B cell (primary cell): ENCODE results near the gene MOV10L1. TPM values are rescaled to one million over a fixed set of nuclear protein-coding genes. Genes with fewer than 3 reads are reported as not detected.

Source experiments
- ATAC-seq: fragments of 200-7000 bp; cut with Tn5 transposase; one replicate; pipeline ENCODE4 v1.10.0; 2021; ENCODE audit warnings: low read depth, mild to moderate bottlenecking, moderate number of reproducible peaks, moderate library complexity
- CTCF ChIA-PET: fragments of 350-600 bp; sonication (Branson Sonifier 250); formaldehyde crosslinking; loops from one replicate; lab custom pipeline; 2021; ENCODE audit warnings: antibody characterized with exemption, inconsistent platforms; lab: Charles Lee
- POLR2A ChIA-PET: fragments of 350-600 bp; sonication (Branson Sonifier 250); formaldehyde crosslinking; loops from one replicate; lab custom pipeline; 2021; ENCODE audit warnings: antibody characterized with exemption; lab: Charles Lee
- DNase-seq: peaks from one replicate; pipeline ENCODE4 v3.0.0; 2013
- H2AFZ ChIP-seq: 2 replicates; pipeline ENCODE4 v1.6.1; 2012; ENCODE audit warnings: mild to moderate bottlenecking, low read depth, low read length; ENCODE audit not compliant: insufficient read depth, poor library complexity, severe bottlenecking
- H3K27ac ChIP-seq, 2 donors: 1 replicate in 1 of 2; 2 replicates in 1 of 2; pipeline ENCODE4 v1.5.1; 2012 to 2013; ENCODE audit warnings: low read length in 2 of 2, mild to moderate bottlenecking in 2 of 2, moderate library complexity in 1 of 2
- H3K27me3 ChIP-seq, 4 experiments: fragments of 200-600 bp in 1 of 4; sonication (generic) in 1 of 4; replicated peaks in 1 of 4; 1 replicate in 2 of 4; 2 replicates in 2 of 4; pipeline versions ENCODE4 v1.6.1 to v1.7.0; 2013 to 2016; ENCODE audit warnings: low read length in 3 of 4, mild to moderate bottlenecking in 2 of 4, mixed read lengths in 1 of 4, moderate library complexity in 1 of 4; ENCODE audit not compliant: insufficient read depth in 4 of 4, control insufficient read depth in 3 of 4; ENCODE audit errors: control extremely low read depth in 1 of 4
- H3K36me3 ChIP-seq, 2 experiments: replicated peaks in 1 of 2; 1 replicate in 1 of 2; 2 replicates in 1 of 2; pipeline versions ENCODE4 v1.6.1 to v1.7.1; 2013; ENCODE audit warnings: low read length in 1 of 2; ENCODE audit not compliant: insufficient read depth in 2 of 2, control insufficient read depth in 1 of 2; ENCODE audit errors: control extremely low read depth in 1 of 2, extremely low read depth in 1 of 2
- H3K4me1 ChIP-seq, 2 donors: fragments of 200-600 bp in 1 of 2; sonication (generic) in 1 of 2; 1 replicate in 1 of 2; 2 replicates in 1 of 2; pipeline versions ENCODE4 v1.5.1 to v1.6.1; 2013 to 2017; ENCODE audit warnings: low read length in 2 of 2; ENCODE audit not compliant: control insufficient read depth in 2 of 2, insufficient read depth in 2 of 2
- H3K4me2 ChIP-seq: replicated peaks from 2 replicates; pipeline ENCODE3; 2012; ENCODE audit warnings: mild to moderate bottlenecking, low read depth, low read length; ENCODE audit not compliant: poor library complexity, severe bottlenecking
- H3K4me3 ChIP-seq, 5 experiments: fragments of 200-600 bp in 1 of 5; sonication (generic) in 1 of 5; 1 replicate in 3 of 5; 2 replicates in 2 of 5; pipeline versions ENCODE4 v1.5.1 to v1.7.0; 2011 to 2016; ENCODE audit warnings: low read length in 4 of 5, mild to moderate bottlenecking in 4 of 5, low read depth in 2 of 5, control low read depth in 1 of 5, moderate library complexity in 1 of 5; ENCODE audit not compliant: insufficient read depth in 1 of 5; ENCODE audit errors: control extremely low read depth in 1 of 5, extremely low read depth in 1 of 5
- H3K79me2 ChIP-seq: fragments of 200-600 bp; sonication (generic); one replicate; pipeline ENCODE4 v1.6.0; 2016; ENCODE audit warnings: low read length; ENCODE audit not compliant: control insufficient read depth, insufficient read depth
- H3K9ac ChIP-seq: fragments of 200-600 bp; sonication (generic); 2 replicates; pipeline ENCODE4 v1.6.1; 2017; ENCODE audit warnings: mild to moderate bottlenecking, low read length, moderate library complexity
- H3K9me3 ChIP-seq, 3 donors: one replicate each; pipeline versions ENCODE4 v1.6.1 to v1.7.1; 2013; ENCODE audit warnings: low read length in 2 of 3; ENCODE audit not compliant: control insufficient read depth in 2 of 3, insufficient read depth in 1 of 3; ENCODE audit errors: control extremely low read depth in 1 of 3
- H4K20me1 ChIP-seq: 2 replicates; pipeline ENCODE4 v1.6.0; 2012; ENCODE audit warnings: mild to moderate bottlenecking, low read length; ENCODE audit not compliant: insufficient read depth, control insufficient read depth, poor library complexity, severe bottlenecking
- H3K27ac Mint-ChIP-seq: one replicate; pipeline ENCODE4 v1.8.0; 2021; ENCODE audit warnings: mixed read lengths
- H3K27me3 Mint-ChIP-seq: one replicate; pipeline ENCODE4 v1.8.0; 2021; ENCODE audit warnings: mixed read lengths
- H3K4me1 Mint-ChIP-seq: one replicate; pipeline ENCODE4 v1.8.0; 2021; ENCODE audit warnings: mixed read lengths
- H3K4me3 Mint-ChIP-seq: one replicate; pipeline ENCODE4 v1.8.0; 2021; ENCODE audit warnings: mixed read lengths
- H3K9me3 Mint-ChIP-seq: one replicate; pipeline ENCODE4 v1.8.0; 2022; ENCODE audit warnings: mixed read lengths; ENCODE audit not compliant: insufficient read depth
- EZH2 ChIP-seq: IDR thresholded peaks from 2 replicates; pipeline ENCODE4 v1.6.1; 2012; ENCODE audit warnings: borderline replicate concordance, low read depth, mild to moderate bottlenecking, moderate library complexity, low read length; ENCODE audit not compliant: insufficient read depth, poor library complexity, severe bottlenecking
- WGBS: methylation state at CpG from one replicate; pipeline ENCODE4 v1.1.5; 2013; ENCODE audit warnings: missing lambda C conversion rate; ENCODE audit not compliant: insufficient coverage; 5-methylcytosine and 5-hydroxymethylcytosine counted together
- intact Hi-C: fragments of 100-400 bp; cut with micrococcal nuclease; formaldehyde crosslinking; loops from one replicate; pipeline ENCODE4 v1.10.0; 2022
- polyA plus RNA-seq: library from polyadenylated mRNA; depleted of rRNA; stranded (reverse); fragments of >200 nt; gene quantifications from 2 replicates; pipeline ENCODE4 v1.2.3, GENCODE V29; 2012
- total RNA-seq, 2 donors: library from RNA; stranded (reverse); fragments of 120-200 nt in 1 of 2; gene quantifications; 1 replicate in 1 of 2; 2 replicates in 1 of 2; pipeline versions ENCODE4 v1.2.3 to v1.2.4, GENCODE V29; 2013 to 2022
- TF ChIP-seq, protein P1 (sequence below): fragments of 200-600 bp; IDR thresholded peaks from one replicate; pipeline ENCODE4 v1.8.0; 2022; ENCODE audit warnings: antibody characterized with exemption, mild to moderate bottlenecking

Gene MOV10L1
- total and polyA plus RNA-seq, 2 donors (not counting 1 experiment from before 2014, with no cell fraction given), result not detected

DNA sequence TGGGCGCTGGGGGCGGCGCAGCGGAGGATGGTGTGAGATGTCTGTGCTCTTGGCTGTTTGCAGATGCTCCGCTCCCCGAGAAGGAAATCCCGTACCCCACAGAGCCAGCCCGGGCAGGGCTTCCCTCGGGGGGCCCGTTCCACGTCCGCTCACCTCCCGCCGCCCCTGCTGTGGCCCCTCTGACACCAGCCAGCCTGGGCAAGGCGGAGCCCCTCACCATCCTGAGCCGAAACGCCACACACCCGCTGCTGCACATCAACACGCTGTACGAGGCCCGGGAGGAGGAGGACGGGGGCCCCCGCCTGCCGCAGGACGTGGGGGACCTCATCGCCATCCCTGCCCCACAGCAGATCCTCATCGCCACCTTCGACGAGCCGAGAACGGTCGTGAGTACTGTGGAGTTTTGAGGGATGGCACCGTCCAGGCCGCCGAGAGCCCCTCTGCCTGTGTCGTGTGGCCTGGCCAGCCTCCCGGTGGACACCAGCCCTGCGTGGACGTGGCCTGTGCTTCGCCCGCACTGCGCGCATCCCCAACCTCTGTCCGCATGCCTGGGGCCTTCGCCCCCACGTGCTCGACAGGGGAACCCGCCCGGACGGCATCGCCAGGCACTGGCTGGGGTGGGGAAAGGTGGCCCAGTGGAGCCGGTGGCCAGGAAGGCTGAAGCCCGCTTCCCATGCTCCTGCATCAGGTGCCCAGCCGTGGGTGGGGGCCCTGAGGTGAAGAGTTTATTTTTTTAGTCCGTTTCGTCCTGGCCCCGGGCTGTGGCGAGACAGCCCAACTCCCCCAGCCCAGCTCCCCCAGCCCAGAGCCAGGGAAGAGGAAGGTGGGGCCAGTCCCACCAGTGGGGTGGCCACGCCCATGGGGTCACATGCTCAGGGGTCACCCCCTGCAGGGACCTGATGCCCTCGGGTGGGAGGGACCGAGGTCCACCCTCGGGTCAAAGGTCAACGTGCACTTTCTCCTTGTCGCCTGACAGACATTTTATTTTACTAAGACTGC, 89.4 kb downstream of the MOV10L1 start:
- ATAC-seq, result no peak
- POLR2A ChIA-PET, result no interaction called here
- H3K4me3 Mint-ChIP-seq, result no peak overlapping the region

More for the DNA sequence above, 89.4 kb downstream of the MOV10L1 start:
- H3K79me2 ChIP-seq, result no peaks in the 10 kb centered on the region
- CTCF ChIA-PET, result no interaction called here
- H3K27ac ChIP-seq, result no peak overlapping the region
- no peak for DNase-seq
- peaks cover 0 to 5% (median 0%) of the 10 kb centered on the region in 3 donors for H3K9me3 ChIP-seq
- intact Hi-C loops, result no loop called here
- H4K20me1 ChIP-seq, result no peaks in the 10 kb centered on the region
- 93% methylated on average over 55 of the region's 64 CpGs for WGBS
- H3K4me3 ChIP-seq, result no peak overlapping the region
- no peak overlapping the region for H3K9ac ChIP-seq
- Mint-ChIP-seq H3K27me3 (peaks cover 13% of the 10 kb centered on the region), H3K4me1 (peaks cover 23% of the 10 kb centered on the region), H3K9me3 (no peaks in the 10 kb centered on the region), H3K27ac (no peak overlapping the region)
- H3K27me3 ChIP-seq, result peaks cover 0 to 15% (median 0%) of the 10 kb centered on the region in 4 experiments
- no peaks in the 10 kb centered on the region for H3K36me3 ChIP-seq
- H2AFZ ChIP-seq, result no peak overlapping the region
- H3K4me1 ChIP-seq, result peaks cover 19 to 22% of the 10 kb centered on the region in 2 donors
- no peak for TF ChIP-seq EZH2
- TF ChIP-seq, protein P1, sequence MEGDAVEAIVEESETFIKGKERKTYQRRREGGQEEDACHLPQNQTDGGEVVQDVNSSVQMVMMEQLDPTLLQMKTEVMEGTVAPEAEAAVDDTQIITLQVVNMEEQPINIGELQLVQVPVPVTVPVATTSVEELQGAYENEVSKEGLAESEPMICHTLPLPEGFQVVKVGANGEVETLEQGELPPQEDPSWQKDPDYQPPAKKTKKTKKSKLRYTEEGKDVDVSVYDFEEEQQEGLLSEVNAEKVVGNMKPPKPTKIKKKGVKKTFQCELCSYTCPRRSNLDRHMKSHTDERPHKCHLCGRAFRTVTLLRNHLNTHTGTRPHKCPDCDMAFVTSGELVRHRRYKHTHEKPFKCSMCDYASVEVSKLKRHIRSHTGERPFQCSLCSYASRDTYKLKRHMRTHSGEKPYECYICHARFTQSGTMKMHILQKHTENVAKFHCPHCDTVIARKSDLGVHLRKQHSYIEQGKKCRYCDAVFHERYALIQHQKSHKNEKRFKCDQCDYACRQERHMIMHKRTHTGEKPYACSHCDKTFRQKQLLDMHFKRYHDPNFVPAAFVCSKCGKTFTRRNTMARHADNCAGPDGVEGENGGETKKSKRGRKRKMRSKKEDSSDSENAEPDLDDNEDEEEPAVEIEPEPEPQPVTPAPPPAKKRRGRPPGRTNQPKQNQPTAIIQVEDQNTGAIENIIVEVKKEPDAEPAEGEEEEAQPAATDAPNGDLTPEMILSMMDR, result no peak
- H3K4me2 ChIP-seq, result peak overlapping the region; percentile 29
